ENCODE data around the gene C6orf132. TPM values are rescaled to one million over a fixed set of nuclear protein-coding genes. Genes with fewer than 3 reads are reported as not detected.
"Not testable (repeated sequence)": the region's sequence is repeated elsewhere in the genome, so short reads cannot be mapped to it uniquely, and the experiment has no call there.

C6orf132 gene
- total RNA-seq, 4 donors from 2014 or later: 106 to 200 (median 137) TPM

GRCh38 chr6:42158011-42158410 lies 15.6 kb upstream of the C6orf132 start:
- peak in 1 of 2 donors; percentile 50 for DNase-seq (ENCODE audit: low spot score in 2 of 2)
- H3K4me3 ChIP-seq (ENCODE audit: low read depth, poor library complexity, severe bottlenecking): no peak overlapping the region
- intact Hi-C loops (cut with DNase I; ENCODE audit: low total_unique reads): no loop called here
- TF ChIP-seq POLR2A (IDR thresholded peaks at IDR 0.05) (no peak), CTCF (IDR thresholded peaks at IDR 0.05) (no peak)
- WGBS, 2 donors: 28 to 30% methylated on average over 2 of the region's 2 CpGs

- DNase-seq (ENCODE audit: low spot score in 2 of 2): no peak
- WGBS, 2 donors: 76 to 81% methylated on average over 3 of the region's 3 CpGs
- H3K4me3 ChIP-seq (ENCODE audit: low read depth, poor library complexity, severe bottlenecking): no peak overlapping the region
- TF ChIP-seq CTCF (IDR thresholded peaks at IDR 0.05) (no peak), POLR2A (IDR thresholded peaks at IDR 0.05) (no peak)
- intact Hi-C loops (cut with DNase I; ENCODE audit: low total_unique reads): no loop called here
Observed at GRCh38 chr6:42156638-42157037, 14.2 kb upstream of the C6orf132 start.

GRCh38 chr6:42155293-42155692 lies 12.9 kb upstream of the C6orf132 start:
- intact Hi-C loops (cut with DNase I; ENCODE audit: low total_unique reads): no loop called here
- 87 to 90% methylated on average over 4 of the region's 4 CpGs for WGBS, 2 donors
- no peak for DNase-seq (ENCODE audit: low spot score in 2 of 2)
- H3K4me3 ChIP-seq (ENCODE audit: low read depth, poor library complexity, severe bottlenecking): no peak overlapping the region
- TF ChIP-seq CTCF (IDR thresholded peaks at IDR 0.05) (no peak), POLR2A (IDR thresholded peaks at IDR 0.05) (no peak)

GRCh38 chr6:42154461-42155209 lies 12.2 kb upstream of the C6orf132 start:
- TF ChIP-seq POLR2A (IDR thresholded peaks at IDR 0.05): no peak
- TF ChIP-seq CTCF (IDR thresholded peaks at IDR 0.05): no peak
- no peak for DNase-seq (ENCODE audit: low spot score in 2 of 2)
- no peak overlapping the region for H3K4me3 ChIP-seq (ENCODE audit: low read depth, poor library complexity, severe bottlenecking)
- intact Hi-C loops (cut with DNase I; ENCODE audit: low total_unique reads): no loop called here

GRCh38 chr6:42153921-42154320 lies 11.5 kb upstream of the C6orf132 start:
- H3K4me3 ChIP-seq (ENCODE audit: low read depth, poor library complexity, severe bottlenecking): no peak overlapping the region
- intact Hi-C loops (cut with DNase I; ENCODE audit: low total_unique reads): no loop called here
- DNase-seq (ENCODE audit: low spot score in 2 of 2): no peak
- TF ChIP-seq POLR2A (IDR thresholded peaks at IDR 0.05): no peak
- 60% methylated on average over 5 of the region's 5 CpGs for WGBS, 2 donors

GRCh38 chr6:42152528-42153213 lies 10.3 kb upstream of the C6orf132 start:
- DNase-seq (ENCODE audit: low spot score in 2 of 2); H3K4me3 ChIP-seq (ENCODE audit: low read depth, poor library complexity, severe bottlenecking); intact Hi-C loops (cut with DNase I; ENCODE audit: low total_unique reads): not testable (repeated sequence)
- WGBS, 2 donors: 66 to 68% methylated on average over 4 of the region's 4 CpGs
